GM21737 (cell line): Measurements from ENCODE around the gene ADORA2A.

Experiments used
- ATAC-seq: cut with Tn5 transposase; IDR thresholded peaks from one replicate; pipeline ENCODE4 v1.9.1; 2021; ENCODE audit warnings: mild to moderate bottlenecking, moderate library complexity; ENCODE audit not compliant: unreplicated experiment

ADORA2A gene

DNA sequence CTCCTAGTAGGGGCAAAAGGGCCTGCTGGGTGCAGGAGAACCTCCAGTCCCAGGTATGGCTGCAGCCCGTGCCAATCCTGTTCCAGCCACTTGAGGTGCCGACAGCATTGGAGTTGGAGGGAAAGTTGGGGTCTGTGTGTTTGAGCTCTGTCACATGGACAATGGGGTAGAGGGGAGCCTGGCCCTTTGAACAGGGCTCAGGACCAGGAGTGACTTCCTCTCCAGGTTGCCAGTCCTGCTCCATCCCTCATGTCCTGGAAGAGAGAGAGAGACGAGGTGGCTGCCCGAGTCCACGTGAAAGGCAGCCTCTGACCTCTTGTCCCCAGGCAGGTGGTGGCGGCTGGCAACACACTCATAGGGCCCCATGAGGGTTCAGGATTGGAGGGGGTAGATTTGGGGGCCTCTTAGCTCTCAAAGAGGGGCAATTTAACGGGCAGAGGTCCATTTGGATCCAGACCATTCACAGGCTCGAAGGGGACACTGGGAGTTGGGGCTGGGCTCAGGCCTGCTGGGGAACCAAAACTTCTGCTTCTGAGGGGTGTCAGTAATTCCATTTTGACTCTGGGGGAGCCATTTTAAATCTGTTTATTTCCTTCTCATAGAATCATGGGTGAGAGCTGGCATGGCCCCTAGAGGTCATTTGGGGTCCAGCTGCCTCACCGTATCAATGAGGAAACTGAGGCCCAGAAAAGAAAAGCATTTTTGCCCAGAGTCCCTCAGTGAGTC is 4.1 kb downstream of the ADORA2A start:
- no peak for ATAC-seq

DNA sequence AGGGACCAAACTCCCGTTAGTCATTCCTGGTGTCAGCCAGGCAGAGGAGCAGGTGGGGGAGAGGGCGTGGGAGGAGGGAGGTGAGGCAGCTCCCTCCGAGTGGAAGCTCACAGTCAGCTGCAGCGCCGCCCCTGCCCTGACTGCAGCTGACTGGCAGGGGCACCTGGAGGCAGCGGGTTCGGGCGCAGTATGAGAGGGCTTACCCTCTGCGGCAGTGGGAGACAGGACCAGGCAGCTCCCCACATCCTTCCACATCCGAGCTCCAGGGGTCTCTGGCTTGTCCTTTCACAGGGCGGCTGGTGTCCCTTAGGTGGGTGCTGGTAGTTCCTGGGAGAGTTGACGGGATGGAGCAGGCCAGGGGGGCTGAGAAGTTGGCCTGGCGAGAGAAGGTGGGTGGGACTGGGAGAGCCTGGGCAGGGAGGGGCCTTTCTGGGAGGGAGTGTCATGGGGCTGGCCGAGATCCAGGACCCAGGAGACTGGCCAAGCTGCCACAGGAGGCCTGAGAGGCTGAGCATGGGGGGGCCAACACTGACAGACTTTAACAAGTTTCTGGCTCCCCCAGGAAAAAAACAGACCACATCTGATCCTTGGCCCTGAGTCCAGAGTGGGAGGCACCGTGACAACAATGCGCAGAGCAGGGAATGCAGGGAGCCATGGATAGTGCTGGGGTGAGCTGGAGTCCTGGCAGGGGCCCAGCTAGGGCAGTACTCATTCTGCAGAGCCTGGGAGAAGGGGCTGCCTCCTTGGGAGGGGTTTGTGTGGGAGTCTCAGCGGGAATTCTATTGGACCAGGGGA is 4.9 kb downstream of the ADORA2A start:
- ATAC-seq = no peak

DNA sequence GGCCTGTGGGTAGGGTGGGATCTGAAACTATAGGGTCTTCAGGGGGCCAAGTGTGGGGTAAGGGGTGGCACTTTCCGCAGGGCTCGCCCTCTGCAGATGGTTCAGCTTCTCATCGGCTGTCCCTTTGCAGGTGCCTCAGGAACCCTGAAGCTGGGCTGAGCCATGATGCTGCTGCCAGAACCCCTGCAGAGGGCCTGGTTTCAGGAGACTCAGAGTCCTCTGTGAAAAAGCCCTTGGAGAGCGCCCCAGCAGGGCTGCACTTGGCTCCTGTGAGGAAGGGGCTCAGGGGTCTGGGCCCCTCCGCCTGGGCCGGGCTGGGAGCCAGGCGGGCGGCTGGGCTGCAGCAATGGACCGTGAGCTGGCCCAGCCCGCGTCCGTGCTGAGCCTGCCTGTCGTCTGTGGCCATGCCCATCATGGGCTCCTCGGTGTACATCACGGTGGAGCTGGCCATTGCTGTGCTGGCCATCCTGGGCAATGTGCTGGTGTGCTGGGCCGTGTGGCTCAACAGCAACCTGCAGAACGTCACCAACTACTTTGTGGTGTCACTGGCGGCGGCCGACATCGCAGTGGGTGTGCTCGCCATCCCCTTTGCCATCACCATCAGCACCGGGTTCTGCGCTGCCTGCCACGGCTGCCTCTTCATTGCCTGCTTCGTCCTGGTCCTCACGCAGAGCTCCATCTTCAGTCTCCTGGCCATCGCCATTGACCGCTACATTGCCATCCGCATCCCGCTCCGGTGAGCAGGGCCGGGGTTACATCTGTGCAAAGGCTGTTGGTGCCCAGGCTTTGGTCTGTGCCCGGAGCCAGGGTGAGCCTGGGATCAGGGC is 5.8 kb downstream of the ADORA2A start:
- ATAC-seq = no peak

DNA sequence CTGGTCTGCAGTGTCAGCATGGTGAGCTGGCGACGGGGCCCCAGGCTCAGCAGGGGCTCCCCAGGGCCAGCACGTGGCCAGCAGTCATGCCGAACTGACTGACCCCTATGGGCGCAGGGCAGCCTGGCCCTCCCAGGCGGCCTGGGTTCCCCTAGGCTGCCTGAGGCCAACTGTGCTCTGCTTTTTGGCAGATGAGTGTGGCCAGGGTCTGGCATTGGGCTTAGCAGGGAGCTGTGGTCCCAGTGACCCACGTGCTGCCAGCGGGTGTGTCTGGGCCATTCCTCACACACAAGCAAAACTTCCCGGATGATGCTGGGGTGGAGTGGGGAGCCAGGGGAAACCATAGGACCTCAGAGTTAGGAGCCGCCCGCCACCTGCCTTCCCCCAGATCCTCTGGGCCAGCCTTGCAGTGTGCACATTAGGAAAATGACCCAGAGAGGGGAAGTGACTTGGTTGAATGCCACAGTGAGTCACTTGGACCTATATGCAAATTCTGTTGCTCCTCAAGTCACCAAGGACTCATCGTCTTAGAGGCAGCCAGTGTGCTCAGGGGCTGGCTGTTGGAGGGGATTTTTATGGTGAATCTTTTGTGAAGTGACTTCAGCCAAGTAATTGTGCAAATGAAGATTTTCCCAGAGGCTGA is 6.5 kb downstream of the ADORA2A start:
- peak; percentile 55 for ATAC-seq

DNA sequence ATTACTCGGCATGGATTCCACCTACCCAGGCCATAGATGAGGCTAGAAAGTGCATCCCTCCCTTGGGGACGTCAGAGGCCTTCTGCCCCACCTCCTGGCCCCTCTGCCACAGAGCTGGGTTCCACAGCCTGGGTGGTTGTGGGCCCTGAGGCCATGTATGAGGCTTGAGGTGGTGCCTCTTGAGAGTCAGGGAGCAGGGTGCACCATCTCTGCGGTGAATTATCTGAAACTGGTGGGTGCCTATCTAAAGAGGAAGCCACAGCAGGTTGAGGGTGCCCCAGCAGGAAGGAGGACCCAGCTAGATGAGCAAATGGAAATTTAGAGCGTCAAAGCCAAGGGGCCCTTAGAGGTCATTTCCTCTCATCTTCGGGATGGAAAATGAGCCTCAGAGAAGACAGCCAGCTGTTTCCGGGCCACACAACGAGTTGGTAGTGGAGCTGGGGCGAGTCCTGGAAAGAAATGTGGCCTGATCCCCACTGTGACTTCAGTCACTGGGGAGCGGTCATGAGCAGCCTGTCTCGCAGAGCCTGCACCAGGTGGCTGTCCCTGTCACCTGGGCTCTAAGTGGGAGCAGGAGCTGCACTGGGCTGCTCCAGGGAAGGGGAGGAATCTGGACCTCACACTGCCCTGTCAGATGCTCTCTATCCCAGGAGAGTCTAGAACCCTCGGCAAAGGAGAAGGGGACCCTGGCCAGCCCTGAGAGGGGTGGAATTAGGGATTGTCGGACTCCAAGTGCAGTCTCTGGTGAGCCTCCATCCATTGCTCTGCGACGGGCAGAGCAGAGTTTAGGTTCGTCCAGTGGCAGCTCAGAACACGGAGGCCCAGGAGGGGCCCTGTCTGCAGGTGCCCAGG is 7.3 kb downstream of the ADORA2A start:
- ATAC-seq = peak; percentile 30

DNA sequence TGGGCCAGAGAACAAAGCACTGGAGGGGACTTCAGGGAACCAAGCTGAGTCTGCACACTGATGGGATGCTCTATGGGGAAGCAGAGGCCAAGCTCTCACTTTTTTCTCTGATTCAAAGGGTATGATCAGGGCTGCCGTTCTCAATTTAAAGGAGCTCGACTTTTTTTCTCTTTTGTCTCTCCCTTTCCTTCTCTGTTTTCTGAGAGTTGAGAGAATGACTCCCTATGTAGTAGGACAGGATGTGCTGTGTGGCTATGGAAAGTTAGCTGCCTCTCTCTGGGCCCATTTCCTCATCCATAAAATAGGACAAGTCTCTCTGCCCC is 7.9 kb downstream of the ADORA2A start:
- no peak for ATAC-seq

DNA sequence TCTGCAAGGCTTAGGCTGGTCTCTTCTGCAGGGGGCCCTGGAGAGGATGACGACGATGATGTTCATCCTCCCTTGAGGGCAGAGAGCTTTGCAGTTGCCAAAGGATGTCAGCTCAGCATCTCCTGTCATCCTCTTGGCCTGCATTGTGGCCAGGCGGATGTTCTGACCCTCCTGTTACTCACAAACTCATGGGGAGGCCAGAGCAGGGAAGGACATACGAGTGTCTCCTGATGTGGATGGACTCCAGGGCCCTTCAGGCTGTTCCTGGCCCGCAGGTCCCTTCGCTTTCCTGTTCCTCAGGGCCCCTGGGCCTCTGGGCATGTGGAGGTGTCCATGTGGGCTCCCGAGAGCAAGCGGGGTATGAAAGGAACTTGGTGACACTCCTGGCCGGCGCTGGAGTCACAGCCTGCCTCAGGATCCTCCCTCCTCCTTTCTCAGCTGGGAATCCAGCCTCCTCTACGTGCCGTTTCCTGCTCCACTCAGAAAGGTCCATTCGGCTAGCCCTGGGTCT is 8.5 kb downstream of the ADORA2A start:
- no peak for ATAC-seq

DNA sequence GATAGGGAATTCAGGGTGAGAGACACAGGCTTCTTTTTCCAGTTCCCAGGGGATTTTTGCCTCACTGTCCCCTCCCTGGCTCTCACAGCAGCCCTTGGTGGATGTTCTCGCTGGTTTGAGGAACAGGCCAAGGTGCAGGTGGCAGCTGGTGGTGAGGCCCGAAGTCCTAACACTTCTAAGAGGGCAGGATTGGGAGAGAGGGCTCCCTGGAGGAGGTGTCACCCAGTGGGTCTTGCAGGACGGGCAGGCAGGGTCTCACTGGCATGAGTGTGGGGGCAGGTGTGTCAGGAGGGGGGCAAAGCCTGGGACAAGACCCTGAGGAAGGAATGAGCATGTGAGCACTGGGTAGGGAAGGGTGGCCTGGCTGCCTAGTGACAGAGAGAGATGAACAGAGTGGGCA is 9.2 kb downstream of the ADORA2A start:
- no peak for ATAC-seq

DNA sequence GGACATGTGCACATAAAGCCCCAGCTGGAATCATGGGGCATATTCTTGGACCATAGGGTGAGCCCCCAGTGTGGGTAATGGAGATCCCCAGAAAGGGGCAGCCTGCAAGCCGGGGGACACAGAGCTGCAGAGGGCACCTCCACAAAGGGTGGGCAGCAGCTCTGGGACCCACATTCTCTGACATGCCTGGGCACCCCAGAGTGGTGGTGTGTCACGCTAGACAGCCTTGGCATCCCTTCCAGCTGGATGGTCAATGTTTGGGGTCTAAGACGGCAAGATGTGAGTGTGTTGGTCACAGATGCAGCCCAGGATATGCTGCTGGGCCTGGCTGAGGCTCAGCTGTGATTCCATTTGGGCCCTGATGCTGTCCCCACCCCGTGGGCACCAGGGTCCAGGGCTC is 9.7 kb downstream of the ADORA2A start:
- ATAC-seq = no peak

DNA sequence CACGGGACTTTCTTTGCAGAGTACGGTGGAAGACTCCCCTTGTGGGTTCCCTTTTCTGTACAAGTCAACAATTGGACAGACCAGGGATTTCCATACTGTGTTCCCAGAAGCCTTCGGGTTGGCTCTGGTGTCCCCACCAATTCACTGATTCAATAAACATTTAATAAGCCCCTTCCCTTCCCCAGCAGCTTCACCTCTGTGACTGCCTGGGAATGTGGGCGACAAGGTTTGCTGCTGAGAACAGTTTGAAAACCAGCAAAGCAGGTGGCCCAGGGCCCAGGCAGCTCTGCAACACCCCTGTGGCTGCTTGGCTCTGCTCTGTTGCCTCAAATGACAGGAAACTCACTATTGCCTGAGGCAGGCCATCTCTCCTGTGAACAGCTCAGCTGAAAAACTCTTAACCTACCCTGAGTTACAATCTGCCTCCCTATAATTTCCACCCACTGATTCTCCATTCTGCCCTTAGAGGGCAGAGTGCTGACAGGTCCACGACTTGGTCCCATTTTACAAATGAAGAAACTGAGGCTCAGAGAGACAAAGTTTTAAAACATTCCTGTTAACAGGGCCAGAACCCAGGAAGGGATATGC is 10.4 kb downstream of the ADORA2A start:
- no peak for ATAC-seq

DNA sequence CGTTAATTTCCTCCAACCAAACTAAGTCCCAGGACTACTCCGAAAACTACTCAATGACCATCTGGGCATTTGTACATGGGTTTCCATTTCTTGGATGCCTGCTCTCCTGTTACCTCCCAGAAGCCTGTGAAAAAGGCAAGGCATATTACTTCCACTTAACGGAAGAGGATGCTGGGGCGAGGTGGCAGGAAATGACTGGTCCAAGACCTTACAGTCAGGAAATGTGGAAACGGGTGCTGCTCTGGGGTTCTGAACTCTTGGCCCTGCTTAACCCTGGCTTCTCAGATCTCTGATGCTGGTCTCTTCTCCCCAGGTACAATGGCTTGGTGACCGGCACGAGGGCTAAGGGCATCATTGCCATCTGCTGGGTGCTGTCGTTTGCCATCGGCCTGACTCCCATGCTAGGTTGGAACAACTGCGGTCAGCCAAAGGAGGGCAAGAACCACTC is 12.9 kb downstream of the ADORA2A start:
- ATAC-seq = no peak

DNA sequence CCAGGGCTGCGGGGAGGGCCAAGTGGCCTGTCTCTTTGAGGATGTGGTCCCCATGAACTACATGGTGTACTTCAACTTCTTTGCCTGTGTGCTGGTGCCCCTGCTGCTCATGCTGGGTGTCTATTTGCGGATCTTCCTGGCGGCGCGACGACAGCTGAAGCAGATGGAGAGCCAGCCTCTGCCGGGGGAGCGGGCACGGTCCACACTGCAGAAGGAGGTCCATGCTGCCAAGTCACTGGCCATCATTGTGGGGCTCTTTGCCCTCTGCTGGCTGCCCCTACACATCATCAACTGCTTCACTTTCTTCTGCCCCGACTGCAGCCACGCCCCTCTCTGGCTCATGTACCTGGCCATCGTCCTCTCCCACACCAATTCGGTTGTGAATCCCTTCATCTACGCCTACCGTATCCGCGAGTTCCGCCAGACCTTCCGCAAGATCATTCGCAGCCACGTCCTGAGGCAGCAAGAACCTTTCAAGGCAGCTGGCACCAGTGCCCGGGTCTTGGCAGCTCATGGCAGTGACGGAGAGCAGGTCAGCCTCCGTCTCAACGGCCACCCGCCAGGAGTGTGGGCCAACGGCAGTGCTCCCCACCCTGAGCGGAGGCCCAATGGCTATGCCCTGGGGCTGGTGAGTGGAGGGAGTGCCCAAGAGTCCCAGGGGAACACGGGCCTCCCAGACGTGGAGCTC is 13.5 kb downstream of the ADORA2A start:
- no peak for ATAC-seq

DNA sequence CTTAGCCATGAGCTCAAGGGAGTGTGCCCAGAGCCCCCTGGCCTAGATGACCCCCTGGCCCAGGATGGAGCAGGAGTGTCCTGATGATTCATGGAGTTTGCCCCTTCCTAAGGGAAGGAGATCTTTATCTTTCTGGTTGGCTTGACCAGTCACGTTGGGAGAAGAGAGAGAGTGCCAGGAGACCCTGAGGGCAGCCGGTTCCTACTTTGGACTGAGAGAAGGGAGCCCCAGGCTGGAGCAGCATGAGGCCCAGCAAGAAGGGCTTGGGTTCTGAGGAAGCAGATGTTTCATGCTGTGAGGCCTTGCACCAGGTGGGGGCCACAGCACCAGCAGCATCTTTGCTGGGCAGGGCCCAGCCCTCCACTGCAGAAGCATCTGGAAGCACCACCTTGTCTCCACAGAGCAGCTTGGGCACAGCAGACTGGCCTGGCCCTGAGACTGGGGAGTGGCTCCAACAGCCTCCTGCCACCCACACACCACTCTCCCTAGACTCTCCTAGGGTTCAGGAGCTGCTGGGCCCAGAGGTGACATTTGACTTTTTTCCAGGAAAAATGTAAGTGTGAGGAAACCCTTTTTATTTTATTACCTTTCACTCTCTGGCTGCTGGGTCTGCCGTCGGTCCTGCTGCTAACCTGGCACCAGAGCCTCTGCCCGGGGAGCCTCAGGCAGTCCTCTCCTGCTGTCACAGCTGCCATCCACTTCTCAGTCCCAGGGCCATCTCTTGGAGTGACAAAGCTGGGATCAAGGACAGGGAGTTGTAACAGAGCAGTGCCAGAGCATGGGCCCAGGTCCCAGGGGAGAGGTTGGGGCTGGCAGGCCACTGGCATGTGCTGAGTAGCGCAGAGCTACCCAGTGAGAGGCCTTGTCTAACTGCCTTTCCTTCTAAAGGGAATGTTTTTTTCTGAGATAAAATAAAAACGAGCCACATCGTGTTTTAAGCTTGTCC is 14.3 kb downstream of the ADORA2A start:
- no peak for ATAC-seq

DNA sequence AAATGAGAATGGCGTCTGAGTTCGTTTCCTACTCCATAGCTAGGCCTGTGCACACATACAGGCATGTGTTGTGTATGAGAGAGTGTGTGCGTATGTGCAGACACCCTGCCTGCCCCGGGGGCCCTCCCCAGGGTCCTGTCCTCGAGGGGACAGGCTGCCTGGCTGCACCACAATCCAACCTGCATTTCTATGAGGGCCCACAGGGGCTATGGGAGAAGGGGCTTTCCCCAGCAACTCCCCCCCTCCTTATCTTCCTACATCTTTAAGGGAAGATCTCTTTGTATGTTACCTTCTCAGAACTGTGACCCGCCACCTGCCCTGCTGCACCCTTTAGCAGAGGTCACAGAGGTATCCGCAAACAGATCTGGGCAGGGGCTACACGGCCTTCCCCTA is 14.9 kb downstream of the ADORA2A start:
- no peak for ATAC-seq

DNA sequence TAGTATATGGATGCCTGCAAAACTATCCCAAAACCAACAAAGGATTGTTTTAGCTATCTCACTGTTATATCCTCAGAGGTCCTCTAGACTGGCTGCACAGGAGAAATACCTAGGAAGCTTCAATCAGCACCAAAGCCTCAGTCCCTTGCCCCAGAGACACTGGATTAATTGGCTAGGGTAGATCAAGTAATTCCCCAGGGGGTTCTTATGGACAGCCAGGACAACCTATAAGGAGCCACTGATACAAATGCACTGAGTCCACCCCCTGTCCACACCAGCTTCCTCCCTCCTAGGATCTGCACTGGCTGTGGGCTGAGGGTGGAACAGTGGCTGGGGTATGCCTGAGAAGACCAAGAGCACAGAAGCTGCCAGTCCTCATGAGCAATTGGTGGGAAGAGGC is 16.3 kb downstream of the ADORA2A start:
- ATAC-seq = no peak

DNA sequence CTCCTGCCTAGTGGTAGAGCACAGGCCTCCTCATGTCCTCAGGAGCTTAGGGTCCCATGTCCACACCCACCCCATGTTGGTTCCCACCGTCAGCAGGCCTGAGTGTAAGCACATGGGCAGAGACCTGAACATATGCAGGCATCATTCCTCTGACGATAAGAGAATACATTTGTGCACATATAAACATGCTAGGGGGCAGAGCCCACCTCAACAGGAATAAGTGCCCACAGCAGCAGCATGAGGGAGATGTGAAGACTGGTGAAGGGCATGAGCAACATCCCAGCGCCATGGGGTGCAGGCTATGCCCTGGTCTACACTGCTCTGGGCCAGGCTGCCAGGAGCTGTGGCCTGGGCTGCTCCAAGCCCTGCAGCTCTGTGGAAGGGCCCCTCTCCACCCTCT is 16.9 kb downstream of the ADORA2A start:
- no peak for ATAC-seq

DNA sequence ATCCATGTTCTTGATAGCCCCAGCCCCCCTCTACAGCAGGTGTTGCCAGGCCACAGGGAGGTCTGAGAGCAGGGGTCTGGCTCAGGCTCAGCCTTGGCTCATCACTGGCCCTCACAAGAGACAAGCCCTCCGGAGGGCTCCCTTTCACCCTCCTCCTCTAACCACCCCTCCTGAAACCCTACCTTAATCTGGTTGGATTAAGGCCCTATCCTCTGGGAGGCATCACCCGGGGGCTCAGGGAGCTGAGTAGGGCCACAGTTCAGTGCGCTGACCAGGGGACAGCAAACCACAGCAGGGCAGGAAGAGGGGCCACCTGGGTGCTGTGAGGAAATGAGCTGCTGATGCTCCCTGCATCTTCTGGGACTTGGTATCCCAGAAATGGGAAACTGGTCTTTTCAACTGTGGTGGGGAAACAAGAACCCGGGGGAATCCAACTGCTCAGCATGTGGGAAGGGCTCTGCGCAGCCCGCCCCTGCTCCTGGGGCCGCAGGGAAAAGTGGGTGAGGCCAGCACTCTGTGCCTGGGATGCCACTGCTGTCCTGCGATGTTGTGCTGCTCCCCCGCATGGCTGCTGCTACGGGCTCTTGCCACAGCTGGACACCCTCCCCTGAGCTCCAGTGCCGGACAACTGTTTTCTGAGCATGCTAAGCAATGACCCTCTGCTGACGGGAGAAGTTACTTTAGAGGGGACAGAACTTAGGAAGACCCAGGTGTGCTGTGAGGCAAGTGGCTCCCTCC is 17.5 kb downstream of the ADORA2A start:
- no peak for ATAC-seq
